SU-DHL-6 (cell line): ENCODE measurements around the gene TMEM240.

Experiments
- CTCF ChIP-seq: fragments of 200-600 bp; sonication (generic); IDR thresholded peaks from one replicate; pipeline ENCODE4 v1.5.1; 2017; ENCODE audit warnings: antibody characterized with exemption, mild to moderate bottlenecking, low read length, moderate library complexity; ENCODE audit not compliant: insufficient read depth, poor library complexity, severe bottlenecking
- EZH2phosphoT487 ChIP-seq: fragments of 200-600 bp; sonication (generic), shearing (Covaris generic); conservative IDR thresholded peaks from 2 replicates; pipeline ENCODE4 v1.6.1; 2018; ENCODE audit warnings: mild to moderate bottlenecking, antibody characterized with exemption, low read length, moderate library complexity, mixed read lengths

GRCh38 chr1:1554550-1554925 lies 14.1 kb upstream of the TMEM240 start:
- TF ChIP-seq CTCF, result no peak
- no peak for TF ChIP-seq EZH2phosphoT487
